BLaER1 (cell line): ENCODE data around the gene ADAT1.
A peak's percentile ranks its signal among the peaks of the same experiment; 100 is the strongest.

ENCODE experiments used
- H3K27ac ChIP-seq: shearing (Covaris generic); formaldehyde crosslinking; 2 replicates; pipeline ENCODE4 v1.8.1; 2022
- H3K27me3 ChIP-seq: shearing (Covaris generic); formaldehyde crosslinking; 2 replicates; pipeline ENCODE4 v1.8.1; 2022
- H3K36me3 ChIP-seq: shearing (Covaris generic); formaldehyde crosslinking; 2 replicates; pipeline ENCODE4 v1.8.1; 2022
- H3K4me1 ChIP-seq: shearing (Covaris generic); formaldehyde crosslinking; 2 replicates; pipeline ENCODE4 v1.8.1; 2022
- H3K4me2 ChIP-seq: shearing (Covaris generic); formaldehyde crosslinking; 2 replicates; pipeline ENCODE4 v1.8.1; 2022
- H3K4me3 ChIP-seq: shearing (Covaris generic); formaldehyde crosslinking; 2 replicates; pipeline ENCODE4 v1.8.1; 2022
- H3K9ac ChIP-seq: shearing (Covaris generic); formaldehyde crosslinking; 2 replicates; pipeline ENCODE4 v1.8.1; 2022
- H3K9me3 ChIP-seq: shearing (Covaris generic); formaldehyde crosslinking; 2 replicates; pipeline ENCODE4 v1.8.1; 2022
- H4K20me1 ChIP-seq: shearing (Covaris generic); formaldehyde crosslinking; 2 replicates; pipeline ENCODE4 v1.8.1; 2022
- Cebpa-rat ChIP-seq: shearing (Covaris generic); IDR thresholded peaks from 2 replicates; pipeline ENCODE4 v1.8.1; 2022

ADAT1 gene

GRCh38 chr16:75622761-75623605 lies at the start of gene ADAT1:
Gene ADAT1 (minus strand): TSS chr16:75623281. CDS start chr16:75620799, 2,482 bp downstream.
- Histone ChIP-seq H3K4me2 (peak within 1 kb of the TSS; percentile 91), H3K36me3 (peaks cover 60% of the 10 kb centered on the region), H3K27me3 (no peaks in the 10 kb centered on the region), H3K9ac (peak within 1 kb of the TSS; percentile 92), H4K20me1 (peaks cover 5% of the 10 kb centered on the region; the same call in 1 of the 2 replicates), H3K4me1 (peaks cover 43% of the 10 kb centered on the region), H3K27ac (peak within 1 kb of the TSS; percentile 91), H3K9me3 (no peaks in the 10 kb centered on the region), H3K4me3 (peak within 1 kb of the TSS; percentile 86)
- TF ChIP-seq Cebpa-rat, result no peak

- no peaks in the 10 kb centered on the region for H3K4me1 ChIP-seq
Observed at GRCh38 chr16:75667503-75667902, 44.4 kb upstream of the ADAT1 start.

GRCh38 chr16:75660726-75661302 lies 37.7 kb upstream of the ADAT1 start:
- Histone ChIP-seq H3K9ac (no peak overlapping the region), H3K27ac (no peak overlapping the region)

More at GRCh38 chr16:75667503-75667902, 44.4 kb upstream of the ADAT1 start:
- H4K20me1 ChIP-seq, result no peaks in the 10 kb centered on the region
- H3K9ac ChIP-seq, result no peak overlapping the region
- H3K4me3 ChIP-seq, result no peak overlapping the region
- 0 out of 2 replicates have a peak, but pooled peaks cover 4% of the 10 kb centered on the region for H3K9me3 ChIP-seq
- no peaks in the 10 kb centered on the region for H3K36me3 ChIP-seq
- H3K27me3 ChIP-seq, result no peaks in the 10 kb centered on the region
- no peak overlapping the region for H3K27ac ChIP-seq
- TF ChIP-seq Cebpa-rat, result no peak
- H3K4me2 ChIP-seq, result no peak overlapping the region

GRCh38 chr16:75660321-75660720 lies 37.2 kb upstream of the ADAT1 start:
- Histone ChIP-seq H3K36me3 (peaks cover 64% of the 10 kb centered on the region), H3K4me1 (no peaks in the 10 kb centered on the region)
- no peak for TF ChIP-seq Cebpa-rat

More at GRCh38 chr16:75660726-75661302, 37.7 kb upstream of the ADAT1 start:
- TF ChIP-seq Cebpa-rat, result no peak
- Histone ChIP-seq H4K20me1 (peaks cover 35% of the 10 kb centered on the region), H3K9me3 (0 out of 2 replicates have a peak, but pooled peaks cover 4% of the 10 kb centered on the region), H3K4me1 (no peaks in the 10 kb centered on the region), H3K27me3 (no peaks in the 10 kb centered on the region), H3K4me2 (no peak overlapping the region), H3K4me3 (no peak overlapping the region), H3K36me3 (peaks cover 59% of the 10 kb centered on the region)

GRCh38 chr16:75658175-75658574 lies 35.1 kb upstream of the ADAT1 start:
- Histone ChIP-seq H3K27ac (no peak overlapping the region), H3K4me3 (no peak overlapping the region), H3K27me3 (no peaks in the 10 kb centered on the region), H4K20me1 (peaks cover 62% of the 10 kb centered on the region), H3K9ac (no peak overlapping the region), H3K36me3 (peaks cover 85% of the 10 kb centered on the region), H3K4me2 (no peak overlapping the region), H3K9me3 (no peaks in the 10 kb centered on the region), H3K4me1 (peaks cover 7% of the 10 kb centered on the region; the same call in 1 of the 2 replicates)
- TF ChIP-seq Cebpa-rat, result no peak

More at GRCh38 chr16:75660321-75660720, 37.2 kb upstream of the ADAT1 start:
- Histone ChIP-seq H3K27me3 (no peaks in the 10 kb centered on the region), H3K4me3 (no peak overlapping the region), H4K20me1 (peaks cover 40% of the 10 kb centered on the region), H3K9me3 (0 out of 2 replicates have a peak, but pooled peaks cover 4% of the 10 kb centered on the region), H3K27ac (no peak overlapping the region), H3K4me2 (no peak overlapping the region), H3K9ac (no peak overlapping the region)

- no peaks in the 10 kb centered on the region for H3K9me3 ChIP-seq
- H3K9ac ChIP-seq, result no peak overlapping the region
- no peak overlapping the region for H3K4me2 ChIP-seq
- no peak for TF ChIP-seq Cebpa-rat
- no peak overlapping the region for H3K4me3 ChIP-seq
- peaks cover 56% of the 10 kb centered on the region for H3K36me3 ChIP-seq
- peaks cover 40% of the 10 kb centered on the region for H3K4me1 ChIP-seq
- no peaks in the 10 kb centered on the region for H3K27me3 ChIP-seq
- no peak overlapping the region for H3K27ac ChIP-seq
- peaks cover 98% of the 10 kb centered on the region for H4K20me1 ChIP-seq
Observed at GRCh38 chr16:75653922-75654321, 30.8 kb upstream of the ADAT1 start.

GRCh38 chr16:75648265-75649076 lies 25.4 kb upstream of the ADAT1 start:
- no peak for TF ChIP-seq Cebpa-rat
- H3K4me2 ChIP-seq, result peak overlapping the region; percentile 86
- no peaks in the 10 kb centered on the region for H3K27me3 ChIP-seq
- no peaks in the 10 kb centered on the region for H3K9me3 ChIP-seq
- peaks cover 24% of the 10 kb centered on the region for H3K36me3 ChIP-seq
- peaks cover 60% of the 10 kb centered on the region for H3K4me1 ChIP-seq
- H3K9ac ChIP-seq, result peak overlapping the region; percentile 95
- H3K4me3 ChIP-seq, result peak overlapping the region; percentile 89
- H3K27ac ChIP-seq, result peak overlapping the region; percentile 93
- peaks cover 86% of the 10 kb centered on the region for H4K20me1 ChIP-seq

GRCh38 chr16:75647492-75648264 lies 24.6 kb upstream of the ADAT1 start, which contains the start of the genes KARS1 and TERF2IP:
Gene KARS1 (minus strand): TSS chr16:75647665. CDS start chr16:75647639, 26 bp downstream.
Gene TERF2IP (plus strand): TSS chr16:75647773. CDS start chr16:75647883, 110 bp downstream.
- no peak for TF ChIP-seq Cebpa-rat
- no peaks in the 10 kb centered on the region for H3K9me3 ChIP-seq
- H3K4me2 ChIP-seq, result peak within 1 kb of the TSS; percentile 91
- H3K4me3 ChIP-seq, result peak within 1 kb of the TSS; percentile 89
- H3K4me1 ChIP-seq, result peaks cover 52% of the 10 kb centered on the region
- H4K20me1 ChIP-seq, result peaks cover 86% of the 10 kb centered on the region
- peaks cover 30% of the 10 kb centered on the region for H3K36me3 ChIP-seq
- peak within 1 kb of the TSS; percentile 93 for H3K27ac ChIP-seq
- peak within 1 kb of the TSS; percentile 95 for H3K9ac ChIP-seq
- no peaks in the 10 kb centered on the region for H3K27me3 ChIP-seq
